GM23338 (cell line): ENCODE results near the gene MTHFD1. TPM values are rescaled to one million over a fixed set of nuclear protein-coding genes. Genes with fewer than 3 reads are reported as not detected.

Source experiments
- ATAC-seq: fragments of 200-7000 bp; cut with Tn5 transposase; 3 replicates; pipeline ENCODE4 v1.9.1; 2020
- DNase-seq: peaks from one replicate; pipeline ENCODE4 v3.0.0-alpha.2; 2015; ENCODE audit warnings: low spot score
- H2AFZ ChIP-seq: fragments of 200-600 bp; sonication (generic); 2 replicates; pipeline ENCODE4 v1.8.0; 2016; ENCODE audit warnings: antibody characterized with exemption, mild to moderate bottlenecking, moderate library complexity
- H3F3A ChIP-seq: fragments of 200-600 bp; sonication (generic); replicated peaks from 2 replicates; pipeline ENCODE4 v1.8.0; 2017; ENCODE audit warnings: antibody characterized with exemption, mixed run types, low read depth
- H3K27ac ChIP-seq: fragments of 200-600 bp; sonication (generic); 2 replicates; pipeline ENCODE4 v1.6.1; 2016; ENCODE audit warnings: low read depth
- H3K27me3 ChIP-seq: fragments of 200-600 bp; sonication (generic); 2 replicates; pipeline ENCODE4 v1.8.0; 2016; ENCODE audit warnings: mild to moderate bottlenecking, mixed run types, moderate library complexity; ENCODE audit not compliant: insufficient read depth
- H3K36me3 ChIP-seq: fragments of 200-600 bp; sonication (generic); 2 replicates; pipeline ENCODE4 v1.8.0; 2016; ENCODE audit warnings: mild to moderate bottlenecking; ENCODE audit not compliant: insufficient read depth
- H3K4me1 ChIP-seq: fragments of 200-600 bp; sonication (generic); 2 replicates; pipeline ENCODE4 v1.8.0; 2016; ENCODE audit warnings: mild to moderate bottlenecking, moderate library complexity; ENCODE audit not compliant: insufficient read depth
- H3K4me2 ChIP-seq: fragments of 200-600 bp; sonication (generic); 2 replicates; pipeline ENCODE4 v1.7.1; 2017; ENCODE audit warnings: mixed run types
- H3K4me3 ChIP-seq: fragments of 200-600 bp; sonication (generic); 2 replicates; pipeline ENCODE4 v1.6.1; 2016; ENCODE audit warnings: mixed run types
- H3K79me2 ChIP-seq: fragments of 200-600 bp; sonication (generic); replicated peaks from 2 replicates; pipeline ENCODE4 v1.8.0; 2017; ENCODE audit warnings: mild to moderate bottlenecking; ENCODE audit not compliant: insufficient read depth
- H3K9me2 ChIP-seq: fragments of 200-600 bp; sonication (generic); 2 replicates; pipeline ENCODE4 v1.8.0; 2017; ENCODE audit not compliant: insufficient read depth
- H4K20me1 ChIP-seq: fragments of 200-600 bp; sonication (generic); replicated peaks from 2 replicates; pipeline ENCODE4 v1.8.0; 2017; ENCODE audit warnings: mild to moderate bottlenecking; ENCODE audit not compliant: insufficient read depth
- H3K27ac Mint-ChIP-seq: 2 replicates; pipeline ENCODE4 v1.8.0; 2020; ENCODE audit warnings: inconsistent platforms, mild to moderate bottlenecking, moderate library complexity, mixed read lengths
- H3K27me3 Mint-ChIP-seq: 3 replicates; pipeline ENCODE4 v1.8.0; 2022; ENCODE audit warnings: low read depth, mild to moderate bottlenecking, moderate library complexity, mixed read lengths, inconsistent platforms; ENCODE audit not compliant: insufficient read depth, poor library complexity
- H3K36me3 Mint-ChIP-seq: 3 replicates; pipeline ENCODE4 v1.8.0; 2021; ENCODE audit warnings: low read depth, mild to moderate bottlenecking, inconsistent platforms, moderate library complexity, mixed read lengths
- H3K4me1 Mint-ChIP-seq: 3 replicates; pipeline ENCODE4 v1.8.0; 2020; ENCODE audit warnings: mild to moderate bottlenecking, inconsistent platforms, mixed read lengths
- H3K4me3 Mint-ChIP-seq: 3 replicates; pipeline ENCODE4 v1.8.0; 2021; ENCODE audit warnings: moderate library complexity, mild to moderate bottlenecking, inconsistent platforms, mixed read lengths
- H3K9me3 Mint-ChIP-seq: 3 replicates; pipeline ENCODE4 v1.8.0; 2020; ENCODE audit warnings: moderate library complexity, mild to moderate bottlenecking, inconsistent platforms, mixed read lengths
- CTCF ChIP-seq, 2 experiments: fragments of 200-600 bp in 1 of 2; sonication (generic) in 1 of 2; conservative IDR thresholded peaks; 2 replicates each; pipeline versions ENCODE4 v1.5.1 to v1.6.1; 2016 to 2017; ENCODE audit warnings: antibody characterized with exemption in 2 of 2, low read depth in 2 of 2, mild to moderate bottlenecking in 2 of 2, moderate library complexity in 1 of 2
- EZH2 ChIP-seq: fragments of 200-600 bp; sonication (generic); IDR thresholded peaks from one replicate; pipeline ENCODE4 v1.8.0; 2017; ENCODE audit warnings: antibody characterized with exemption, mild to moderate bottlenecking, low read depth; ENCODE audit not compliant: unreplicated experiment
- JUNB ChIP-seq: IDR thresholded peaks from one replicate; pipeline ENCODE4 v1.6.1; 2016; ENCODE audit warnings: antibody characterized with exemption; ENCODE audit not compliant: unreplicated experiment
- NANOG ChIP-seq: IDR thresholded peaks from 2 replicates; pipeline ENCODE4 v1.6.1; 2016; ENCODE audit warnings: antibody characterized with exemption, borderline replicate concordance
- STAT1 ChIP-seq: IDR thresholded peaks from one replicate; pipeline ENCODE4 v1.6.1; 2016; ENCODE audit warnings: antibody characterized with exemption; ENCODE audit not compliant: unreplicated experiment
- ZNF462 ChIP-seq: fragments of 250-450 bp; sonication (Bioruptor Pico); IDR thresholded peaks from 2 replicates; pipeline ENCODE4 v1.5.0; 2020; ENCODE audit warnings: mild to moderate bottlenecking, moderate library complexity
- polyA plus RNA-seq: library from polyadenylated mRNA; unstranded; fragments of >200 nt; fragmentation: Nextera tagmentation; extraction: Ambion mirVana; gene quantifications from 2 replicates; pipeline ENCODE4 v1.2.1, GENCODE V29; 2016
- total RNA-seq: library from RNA; depleted of rRNA; stranded (reverse); fragments of >200 nt; shearing (Covaris generic); gene quantifications from 2 replicates; pipeline ENCODE4 v1.2.3, GENCODE V29; 2014

MTHFD1 gene
- total and polyA plus RNA-seq, 2 experiments from 2014 or later = 219 to 237 TPM

- TF ChIP-seq ZNF462 (CRISPR knock-in tag) (no peak), EZH2 (no peak), STAT1 (no peak), JUNB (no peak)
These were observed 86.5 kb downstream of the MTHFD1 start (continued) for GRCh38 chr14:64474698-64475097.

GRCh38 chr14:64475585-64476273 is 87.6 kb downstream of the MTHFD1 start:
- Histone ChIP-seq H3K4me1 (no peaks in the 10 kb centered on the region), H3K9me2 (no peaks in the 10 kb centered on the region), H2AFZ (no peak overlapping the region), H3K79me2 (no peaks in the 10 kb centered on the region), H4K20me1 (no peaks in the 10 kb centered on the region; the same call in 1 of the 2 replicates), H3K4me2 (no peak overlapping the region), H3K27ac (no peak overlapping the region), H3K27me3 (no peaks in the 10 kb centered on the region), H3K36me3 (no peaks in the 10 kb centered on the region), H3K4me3 (no peak overlapping the region), H3F3A (no peaks in the 10 kb centered on the region)
- peaks cover 14% of the 10 kb centered on the region; the same call in 2 of the 3 replicates for H3K4me1 Mint-ChIP-seq
- no peak overlapping the region for H3K27ac Mint-ChIP-seq
- no peak for DNase-seq
- no peaks in the 10 kb centered on the region for H3K9me3 Mint-ChIP-seq
- H3K27me3 Mint-ChIP-seq = no peaks in the 10 kb centered on the region
- H3K36me3 Mint-ChIP-seq = no peaks in the 10 kb centered on the region
- H3K4me3 Mint-ChIP-seq = no peak overlapping the region
- no peak for ATAC-seq
- no peak for TF ChIP-seq NANOG
- TF ChIP-seq ZNF462 (CRISPR knock-in tag) = no peak
- TF ChIP-seq EZH2 = no peak
- TF ChIP-seq JUNB = no peak
- no peak for TF ChIP-seq CTCF (conservative IDR thresholded peaks at IDR 0.05; ENCODE audit: low read depth in 2 of 2)
